GM23338 (cell line): Measurements from ENCODE around the gene PDE3B. TPM values are rescaled to one million over a fixed set of nuclear protein-coding genes. Genes with fewer than 3 reads are reported as not detected.

ENCODE experiments used
- ATAC-seq: fragments of 200-7000 bp; cut with Tn5 transposase; 3 replicates; pipeline ENCODE4 v1.9.1; 2020
- DNase-seq: peaks from one replicate; pipeline ENCODE4 v3.0.0-alpha.2; 2015; ENCODE audit warnings: low spot score
- H2AFZ ChIP-seq: fragments of 200-600 bp; sonication (generic); 2 replicates; pipeline ENCODE4 v1.8.0; 2016; ENCODE audit warnings: antibody characterized with exemption, mild to moderate bottlenecking, moderate library complexity
- H3F3A ChIP-seq: fragments of 200-600 bp; sonication (generic); replicated peaks from 2 replicates; pipeline ENCODE4 v1.8.0; 2017; ENCODE audit warnings: antibody characterized with exemption, mixed run types, low read depth
- H3K27ac ChIP-seq: fragments of 200-600 bp; sonication (generic); 2 replicates; pipeline ENCODE4 v1.6.1; 2016; ENCODE audit warnings: low read depth
- H3K27me3 ChIP-seq: fragments of 200-600 bp; sonication (generic); 2 replicates; pipeline ENCODE4 v1.8.0; 2016; ENCODE audit warnings: mild to moderate bottlenecking, mixed run types, moderate library complexity; ENCODE audit not compliant: insufficient read depth
- H3K36me3 ChIP-seq: fragments of 200-600 bp; sonication (generic); 2 replicates; pipeline ENCODE4 v1.8.0; 2016; ENCODE audit warnings: mild to moderate bottlenecking; ENCODE audit not compliant: insufficient read depth
- H3K4me1 ChIP-seq: fragments of 200-600 bp; sonication (generic); 2 replicates; pipeline ENCODE4 v1.8.0; 2016; ENCODE audit warnings: mild to moderate bottlenecking, moderate library complexity; ENCODE audit not compliant: insufficient read depth
- H3K4me2 ChIP-seq: fragments of 200-600 bp; sonication (generic); 2 replicates; pipeline ENCODE4 v1.7.1; 2017; ENCODE audit warnings: mixed run types
- H3K4me3 ChIP-seq: fragments of 200-600 bp; sonication (generic); 2 replicates; pipeline ENCODE4 v1.6.1; 2016; ENCODE audit warnings: mixed run types
- H3K79me2 ChIP-seq: fragments of 200-600 bp; sonication (generic); replicated peaks from 2 replicates; pipeline ENCODE4 v1.8.0; 2017; ENCODE audit warnings: mild to moderate bottlenecking; ENCODE audit not compliant: insufficient read depth
- H3K9me2 ChIP-seq: fragments of 200-600 bp; sonication (generic); 2 replicates; pipeline ENCODE4 v1.8.0; 2017; ENCODE audit not compliant: insufficient read depth
- H4K20me1 ChIP-seq: fragments of 200-600 bp; sonication (generic); replicated peaks from 2 replicates; pipeline ENCODE4 v1.8.0; 2017; ENCODE audit warnings: mild to moderate bottlenecking; ENCODE audit not compliant: insufficient read depth
- H3K27ac Mint-ChIP-seq: 2 replicates; pipeline ENCODE4 v1.8.0; 2020; ENCODE audit warnings: inconsistent platforms, mild to moderate bottlenecking, moderate library complexity, mixed read lengths
- H3K27me3 Mint-ChIP-seq: 3 replicates; pipeline ENCODE4 v1.8.0; 2022; ENCODE audit warnings: low read depth, mild to moderate bottlenecking, moderate library complexity, mixed read lengths, inconsistent platforms; ENCODE audit not compliant: insufficient read depth, poor library complexity
- H3K36me3 Mint-ChIP-seq: 3 replicates; pipeline ENCODE4 v1.8.0; 2021; ENCODE audit warnings: low read depth, mild to moderate bottlenecking, inconsistent platforms, moderate library complexity, mixed read lengths
- H3K4me1 Mint-ChIP-seq: 3 replicates; pipeline ENCODE4 v1.8.0; 2020; ENCODE audit warnings: mild to moderate bottlenecking, inconsistent platforms, mixed read lengths
- H3K4me3 Mint-ChIP-seq: 3 replicates; pipeline ENCODE4 v1.8.0; 2021; ENCODE audit warnings: moderate library complexity, mild to moderate bottlenecking, inconsistent platforms, mixed read lengths
- H3K9me3 Mint-ChIP-seq: 3 replicates; pipeline ENCODE4 v1.8.0; 2020; ENCODE audit warnings: moderate library complexity, mild to moderate bottlenecking, inconsistent platforms, mixed read lengths
- CREB1 ChIP-seq: fragments of 250-450 bp; sonication (Bioruptor Pico); IDR thresholded peaks from 2 replicates; pipeline ENCODE4 v1.5.0; 2020; ENCODE audit warnings: low read depth, mild to moderate bottlenecking, moderate library complexity
- CTCF ChIP-seq, 2 experiments: fragments of 200-600 bp in 1 of 2; sonication (generic) in 1 of 2; conservative IDR thresholded peaks; 2 replicates each; pipeline versions ENCODE4 v1.5.1 to v1.6.1; 2016 to 2017; ENCODE audit warnings: antibody characterized with exemption in 2 of 2, low read depth in 2 of 2, mild to moderate bottlenecking in 2 of 2, moderate library complexity in 1 of 2
- ETS1 ChIP-seq: IDR thresholded peaks from 2 replicates; pipeline ENCODE4 v1.6.1; 2016; ENCODE audit warnings: antibody characterized with exemption
- NANOG ChIP-seq: IDR thresholded peaks from 2 replicates; pipeline ENCODE4 v1.6.1; 2016; ENCODE audit warnings: antibody characterized with exemption, borderline replicate concordance
- REST ChIP-seq: IDR thresholded peaks from one replicate; pipeline ENCODE4 v1.6.1; 2018; ENCODE audit warnings: antibody characterized with exemption; ENCODE audit not compliant: unreplicated experiment
- STAT1 ChIP-seq: IDR thresholded peaks from one replicate; pipeline ENCODE4 v1.6.1; 2016; ENCODE audit warnings: antibody characterized with exemption; ENCODE audit not compliant: unreplicated experiment
- polyA plus RNA-seq: library from polyadenylated mRNA; unstranded; fragments of >200 nt; fragmentation: Nextera tagmentation; extraction: Ambion mirVana; gene quantifications from 2 replicates; pipeline ENCODE4 v1.2.1, GENCODE V29; 2016
- total RNA-seq: library from RNA; depleted of rRNA; stranded (reverse); fragments of >200 nt; shearing (Covaris generic); gene quantifications from 2 replicates; pipeline ENCODE4 v1.2.3, GENCODE V29; 2014

PDE3B gene
- total and polyA plus RNA-seq, 2 experiments from 2014 or later, result 4.3 to 21.3 TPM

GRCh38 chr11:14858404-14858803, 214.8 kb downstream of the PDE3B start:
- H3K36me3 ChIP-seq, result no peaks in the 10 kb centered on the region
- H3K9me3 Mint-ChIP-seq, result no peaks in the 10 kb centered on the region
- no peak overlapping the region for H2AFZ ChIP-seq
- H3K27ac ChIP-seq, result no peak overlapping the region
- no peak overlapping the region for H3K4me2 ChIP-seq
- no peaks in the 10 kb centered on the region for H3K79me2 ChIP-seq
- no peak overlapping the region for H3K4me3 Mint-ChIP-seq
- no peaks in the 10 kb centered on the region for H3K27me3 ChIP-seq
- peaks cover 2% of the 10 kb centered on the region; the same call in 2 of the 3 replicates for H3K36me3 Mint-ChIP-seq
- H3K4me1 ChIP-seq, result peaks cover 6% of the 10 kb centered on the region; the same call in 1 of the 2 replicates
- H3K4me3 ChIP-seq, result no peak overlapping the region
- no peaks in the 10 kb centered on the region; the same call in 1 of the 2 replicates for H4K20me1 ChIP-seq
- no peak for DNase-seq
- no peaks in the 10 kb centered on the region for H3K9me2 ChIP-seq
- TF ChIP-seq NANOG (no peak), CREB1 (no peak), REST (no peak), STAT1 (no peak)
- no peak for ATAC-seq
- no peaks in the 10 kb centered on the region for H3K27me3 Mint-ChIP-seq
- no peak overlapping the region for H3K27ac Mint-ChIP-seq
- H3F3A ChIP-seq, result no peaks in the 10 kb centered on the region
- H3K4me1 Mint-ChIP-seq, result peaks cover 3% of the 10 kb centered on the region; the same call in 1 of the 3 replicates

- Mint-ChIP-seq H3K27me3 (no peaks in the 10 kb centered on the region), H3K27ac (no peak overlapping the region), H3K4me3 (no peak overlapping the region), H3K36me3 (peaks cover 12% of the 10 kb centered on the region; the same call in 2 of the 3 replicates), H3K9me3 (no peaks in the 10 kb centered on the region), H3K4me1 (no peaks in the 10 kb centered on the region)
- Histone ChIP-seq H3K36me3 (no peaks in the 10 kb centered on the region), H3K4me3 (no peak overlapping the region), H3K4me2 (no peak overlapping the region), H3F3A (no peaks in the 10 kb centered on the region), H3K27ac (no peak overlapping the region), H3K9me2 (no peaks in the 10 kb centered on the region), H3K79me2 (no peaks in the 10 kb centered on the region), H2AFZ (no peak overlapping the region), H4K20me1 (no peaks in the 10 kb centered on the region), H3K4me1 (peaks cover 6% of the 10 kb centered on the region; the same call in 1 of the 2 replicates), H3K27me3 (no peaks in the 10 kb centered on the region)
- DNase-seq (no peak), ATAC-seq (no peak)
- TF ChIP-seq REST, result no peak
- TF ChIP-seq STAT1, result no peak
- TF ChIP-seq ETS1, result no peak
- no peak for TF ChIP-seq CTCF (conservative IDR thresholded peaks at IDR 0.05; ENCODE audit: low read depth in 2 of 2)
Observed at GRCh38 chr11:14860511-14860910, 216.9 kb downstream of the PDE3B start.
